HG03039 (cell line): Measurements from ENCODE around the gene HTD2.

Source experiments
- ATAC-seq: cut with Tn5 transposase; IDR thresholded peaks from one replicate; pipeline ENCODE4 v1.9.1; 2021; ENCODE audit warnings: mild to moderate bottlenecking, moderate library complexity; ENCODE audit not compliant: unreplicated experiment

HTD2 gene

DNA sequence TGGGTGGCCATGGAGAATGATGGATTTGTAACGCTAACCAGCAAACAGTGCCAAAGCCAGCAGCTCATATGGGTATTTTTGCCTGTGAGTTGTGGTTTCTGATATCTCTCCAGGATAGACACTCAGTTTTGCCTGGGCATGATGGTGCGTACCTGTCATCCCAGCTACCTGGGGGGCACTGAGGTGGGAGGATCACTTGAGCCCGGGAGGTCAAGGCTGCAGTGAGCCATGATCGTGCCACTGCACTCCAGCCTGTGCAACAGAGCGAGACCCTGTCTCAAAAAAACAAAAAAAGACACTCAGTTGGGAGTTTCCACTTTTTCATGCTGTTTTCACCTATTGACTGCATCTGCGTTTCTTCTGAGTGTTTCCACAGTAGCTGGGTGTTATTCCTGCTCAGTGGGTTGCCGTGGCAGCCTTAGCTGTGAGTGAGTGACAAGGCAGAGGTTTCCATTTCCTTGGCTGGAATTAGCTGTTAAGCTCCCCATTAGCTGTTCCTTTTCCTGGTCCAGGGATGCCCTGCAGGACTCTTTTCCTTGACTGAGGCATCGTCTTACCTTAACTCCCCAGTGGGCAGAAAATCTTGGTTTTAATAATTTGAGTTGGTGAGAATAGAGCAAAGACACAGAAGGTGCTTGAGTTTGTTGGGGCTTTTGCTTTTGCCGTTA, 14.5 kb upstream of the HTD2 start:
- no peak for ATAC-seq

DNA sequence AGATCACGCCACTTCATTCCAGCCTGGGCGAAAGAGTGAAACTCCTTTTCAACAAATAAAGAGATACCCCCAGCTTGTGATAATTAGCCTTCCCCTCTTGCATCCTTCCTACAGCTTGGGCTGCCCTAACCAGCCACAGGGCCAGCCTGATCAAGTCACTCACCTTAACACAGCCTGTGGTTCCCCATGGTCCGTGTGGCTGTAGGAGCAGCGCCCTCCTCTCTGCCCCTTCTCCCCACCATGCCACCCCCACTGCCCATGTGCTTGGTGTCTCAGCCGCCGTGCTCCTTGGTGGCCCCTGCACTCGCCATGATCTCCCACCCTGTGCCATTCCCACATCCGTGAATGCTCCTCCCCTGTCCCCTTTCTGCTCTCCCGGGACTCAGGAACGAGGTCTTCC, 13.5 kb upstream of the HTD2 start:
- ATAC-seq = no peak

DNA sequence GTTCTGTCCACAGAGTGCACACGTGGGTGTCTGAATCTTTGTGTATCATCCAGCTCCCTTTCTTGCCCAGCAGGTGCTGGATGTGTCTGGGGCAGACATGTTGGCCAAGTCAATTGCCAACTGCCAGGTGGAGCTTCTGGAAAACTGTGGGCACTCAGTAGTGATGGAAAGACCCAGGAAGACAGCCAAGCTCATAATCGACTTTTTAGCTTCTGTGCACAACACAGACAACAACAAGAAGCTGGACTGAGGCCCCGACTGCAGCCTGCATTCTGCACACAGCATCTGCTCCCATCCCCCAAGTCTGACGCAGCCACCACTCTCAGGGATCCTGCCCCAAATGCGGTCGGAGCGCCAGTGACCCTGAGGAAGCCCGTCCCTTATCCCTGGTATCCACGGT, 12.8 kb upstream of the HTD2 start:
- ATAC-seq = no peak

DNA sequence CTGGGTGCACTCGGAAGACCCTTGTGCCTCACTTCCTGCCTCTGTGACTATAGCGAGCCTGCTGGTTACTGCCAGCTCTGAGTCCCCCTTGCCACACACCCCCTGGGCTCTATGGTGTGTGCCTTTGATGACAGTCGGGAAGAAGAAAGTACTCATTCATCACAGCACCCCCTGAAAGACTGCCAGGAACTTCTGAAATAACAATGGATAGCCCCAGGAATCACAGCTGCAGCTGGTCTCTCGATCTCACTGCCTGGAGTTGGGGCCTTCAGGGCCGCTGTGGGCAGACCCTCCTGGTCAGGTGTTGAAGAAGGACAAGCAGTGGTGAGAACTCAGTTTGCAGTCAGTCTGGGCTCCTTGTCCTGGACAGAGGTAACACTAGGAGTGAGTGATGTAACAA, 10.1 kb upstream of the HTD2 start:
- no peak for ATAC-seq

DNA sequence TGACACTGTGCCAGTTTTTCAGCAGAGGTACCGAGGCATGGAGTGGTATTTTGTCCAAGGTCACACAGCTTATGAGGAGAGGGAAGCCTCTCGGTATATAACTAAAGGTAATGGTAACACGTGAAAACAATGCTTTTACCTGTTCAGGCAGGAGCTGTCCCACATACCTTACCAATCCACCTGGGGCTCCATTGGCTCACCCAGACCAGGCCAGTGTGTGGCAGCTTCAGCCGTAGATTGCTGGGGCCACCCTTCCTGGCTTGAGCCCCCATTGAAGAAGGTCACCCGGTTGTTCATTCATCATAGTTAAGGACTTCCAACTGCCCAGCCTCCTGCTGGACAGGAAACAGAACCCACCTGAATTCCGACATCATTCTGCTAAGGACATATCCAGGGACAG, 9.5 kb upstream of the HTD2 start:
- no peak for ATAC-seq

DNA sequence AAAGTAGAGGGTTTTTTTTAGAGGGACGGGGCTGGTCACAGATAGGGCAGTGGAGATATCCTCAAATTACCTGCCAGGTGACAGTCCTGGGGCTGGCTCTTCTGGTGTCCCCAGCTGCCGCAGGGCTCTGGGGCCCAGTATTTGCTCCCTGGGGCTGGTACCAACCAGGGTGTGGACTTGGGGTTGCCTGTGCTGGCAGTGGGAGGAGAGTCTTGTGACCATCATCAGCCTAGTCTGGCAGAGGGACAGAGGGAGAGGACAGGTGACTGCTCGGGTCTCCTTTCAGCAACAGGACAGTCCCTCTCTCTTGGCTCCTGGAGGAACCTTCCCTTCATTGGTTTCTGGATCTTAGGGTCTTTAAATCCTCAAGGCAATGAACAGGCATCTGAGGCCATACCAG, 8.1 kb upstream of the HTD2 start:
- no peak for ATAC-seq

DNA sequence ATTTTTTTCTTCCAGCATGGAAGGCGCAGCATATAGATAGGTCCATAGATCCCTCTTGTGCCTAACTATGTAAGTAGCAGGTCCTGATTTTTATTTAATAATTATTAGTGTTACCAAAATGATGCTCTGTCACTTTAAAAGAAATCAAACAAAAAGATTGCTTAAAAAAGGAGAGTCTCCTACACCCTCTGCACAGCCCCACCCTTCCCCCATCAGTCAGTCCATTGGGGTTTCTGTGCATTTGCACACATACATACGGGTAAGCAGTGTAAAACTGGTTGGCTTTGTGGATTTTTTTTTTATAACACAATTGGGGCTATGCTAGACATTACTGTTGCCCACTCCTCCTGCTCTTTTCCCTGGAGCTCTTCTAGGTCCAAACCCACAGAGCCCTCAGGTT, 7.2 kb upstream of the HTD2 start:
- ATAC-seq = no peak

GRCh38 chr3:58299839-58300516, 6.3 kb upstream of the HTD2 start:
- no peak for ATAC-seq

GRCh38 chr3:58307639-58308215, 1.4 kb downstream of the HTD2 start:
- no peak for ATAC-seq

DNA sequence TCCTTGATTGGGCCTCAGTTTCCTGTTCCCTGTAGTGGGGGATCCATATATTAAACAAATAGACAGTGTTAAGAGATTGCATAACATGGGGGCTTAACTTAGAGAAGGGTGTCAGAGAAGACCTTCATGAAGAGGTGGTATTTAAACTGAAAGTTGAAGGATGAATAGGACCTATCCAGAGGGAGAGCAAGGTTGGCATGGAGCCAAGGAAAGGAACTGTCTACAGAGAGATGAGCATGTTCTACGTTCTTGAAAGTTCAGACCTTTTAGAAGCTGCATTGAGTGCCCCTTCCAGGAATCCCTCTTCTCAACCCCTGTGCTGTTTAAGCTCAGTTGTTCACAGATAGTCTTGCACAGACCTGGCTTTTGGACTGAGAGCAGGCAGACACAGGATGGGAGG, 2.4 kb downstream of the HTD2 start:
- ATAC-seq = no peak

GRCh38 chr3:58317811-58318210, 11.5 kb downstream of the HTD2 start:
- ATAC-seq = no peak

DNA sequence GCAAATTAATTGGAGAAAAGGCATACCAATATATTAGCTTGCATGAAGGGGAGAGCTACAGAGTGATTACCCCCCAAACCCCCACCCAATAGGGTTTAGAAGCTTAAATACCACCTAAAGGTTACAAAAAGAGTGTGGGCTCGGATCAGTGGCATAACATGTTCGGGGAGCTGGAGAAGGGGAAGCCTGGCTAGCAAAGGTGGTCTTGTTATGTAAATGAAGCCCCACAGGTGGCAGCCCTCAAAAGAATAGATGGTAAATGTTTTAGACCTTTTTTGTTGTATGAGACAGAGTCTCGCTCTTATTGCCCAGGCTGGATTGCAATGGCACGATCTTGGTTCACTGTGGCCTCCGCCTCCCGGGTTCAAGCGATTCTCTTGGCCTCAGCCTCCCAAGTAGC, 15.5 kb downstream of the HTD2 start:
- ATAC-seq = no peak

- no peak for ATAC-seq
These were observed 16.5 kb downstream of the HTD2 start for GRCh38 chr3:58322793-58323192.

DNA sequence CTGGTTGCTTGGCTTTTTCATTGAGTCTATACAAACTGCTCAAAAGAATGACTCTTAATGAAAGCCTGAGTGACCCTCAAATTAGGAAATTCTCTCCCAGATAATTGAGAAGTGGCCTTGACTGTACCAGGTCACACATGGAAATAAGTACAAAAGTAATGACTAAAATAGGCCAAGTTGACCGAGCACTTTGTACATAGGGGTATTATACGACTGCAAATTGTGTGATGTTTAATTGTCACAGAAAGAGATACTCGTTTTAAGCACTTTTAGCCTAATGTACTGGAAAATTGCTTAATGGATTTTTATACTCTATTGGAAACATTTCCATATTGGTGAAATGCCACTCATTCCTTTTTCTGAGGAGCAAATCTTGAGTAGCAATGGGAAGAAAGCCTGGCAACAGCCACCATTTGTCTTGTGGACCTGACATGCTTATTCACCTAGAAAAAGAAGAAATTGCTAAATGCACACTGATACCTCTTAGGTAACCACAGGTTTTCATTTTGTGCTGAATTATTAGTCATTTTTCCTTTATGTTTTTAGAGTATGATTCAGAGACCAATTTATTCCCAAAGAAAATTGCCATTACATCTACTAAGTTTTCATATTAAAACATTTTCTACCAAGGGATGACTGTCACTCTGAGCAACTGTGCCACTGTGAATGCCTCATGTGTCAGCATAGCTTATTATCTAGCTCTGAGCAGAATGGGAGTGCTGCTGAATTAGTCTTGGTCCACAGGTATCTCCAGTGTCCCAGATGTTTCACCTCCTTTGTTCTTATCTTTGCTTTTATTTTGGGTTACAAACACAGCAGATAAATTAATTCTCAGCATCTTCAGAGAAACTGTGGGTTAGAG, 17.4 kb downstream of the HTD2 start:
- ATAC-seq = no peak

DNA sequence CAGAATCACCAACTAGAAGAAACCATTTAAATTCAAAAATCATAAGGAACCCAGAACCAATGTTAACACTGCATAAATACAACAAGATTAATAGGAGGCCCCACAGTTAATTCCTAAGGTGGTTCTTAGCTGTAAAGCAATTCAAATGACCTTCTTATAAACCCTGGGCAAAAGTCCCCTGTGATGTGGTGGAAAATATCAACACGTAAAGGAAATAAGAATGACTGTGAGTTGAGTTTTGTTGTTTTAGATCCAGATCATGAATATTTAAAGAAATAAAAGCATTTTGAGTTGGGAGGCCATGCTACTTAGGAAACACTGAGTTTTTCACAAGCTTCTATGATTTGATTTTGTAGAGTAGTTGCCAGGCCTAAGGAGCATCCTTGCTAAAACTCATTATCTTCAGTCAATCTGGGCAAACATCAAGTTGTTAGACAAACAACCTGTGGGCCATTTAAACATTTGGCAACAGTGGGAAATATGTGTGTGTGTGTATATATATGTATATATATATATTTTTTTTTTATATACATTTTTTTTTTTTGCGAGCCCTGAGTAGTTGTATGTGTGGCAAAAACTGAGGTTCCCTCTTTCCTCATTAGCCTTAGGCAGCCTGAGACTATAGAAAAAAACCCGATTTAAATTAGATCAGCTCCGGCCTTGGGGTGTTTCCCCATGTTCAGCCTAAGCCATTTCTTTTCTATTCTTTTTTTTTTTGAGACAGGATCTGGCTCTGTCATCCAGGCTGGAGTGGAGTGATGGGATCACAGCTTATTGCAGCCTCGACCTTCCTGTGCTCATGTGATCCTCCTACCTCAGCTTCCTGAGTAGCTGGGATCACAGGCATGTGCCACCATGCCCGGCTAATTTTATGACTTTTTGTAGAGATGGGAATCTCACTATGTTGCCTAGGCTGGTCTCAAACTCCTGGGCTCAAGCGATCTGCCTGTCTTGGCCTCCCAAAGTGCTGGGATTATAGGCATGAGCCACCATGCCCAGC, 18.4 kb downstream of the HTD2 start:
- ATAC-seq = no peak

GRCh38 chr3:58325525-58325992, 19.2 kb downstream of the HTD2 start:
- no peak for ATAC-seq

- ATAC-seq = no peak
These were observed 20.1 kb downstream of the HTD2 start for GRCh38 chr3:58326267-58326900.

DNA sequence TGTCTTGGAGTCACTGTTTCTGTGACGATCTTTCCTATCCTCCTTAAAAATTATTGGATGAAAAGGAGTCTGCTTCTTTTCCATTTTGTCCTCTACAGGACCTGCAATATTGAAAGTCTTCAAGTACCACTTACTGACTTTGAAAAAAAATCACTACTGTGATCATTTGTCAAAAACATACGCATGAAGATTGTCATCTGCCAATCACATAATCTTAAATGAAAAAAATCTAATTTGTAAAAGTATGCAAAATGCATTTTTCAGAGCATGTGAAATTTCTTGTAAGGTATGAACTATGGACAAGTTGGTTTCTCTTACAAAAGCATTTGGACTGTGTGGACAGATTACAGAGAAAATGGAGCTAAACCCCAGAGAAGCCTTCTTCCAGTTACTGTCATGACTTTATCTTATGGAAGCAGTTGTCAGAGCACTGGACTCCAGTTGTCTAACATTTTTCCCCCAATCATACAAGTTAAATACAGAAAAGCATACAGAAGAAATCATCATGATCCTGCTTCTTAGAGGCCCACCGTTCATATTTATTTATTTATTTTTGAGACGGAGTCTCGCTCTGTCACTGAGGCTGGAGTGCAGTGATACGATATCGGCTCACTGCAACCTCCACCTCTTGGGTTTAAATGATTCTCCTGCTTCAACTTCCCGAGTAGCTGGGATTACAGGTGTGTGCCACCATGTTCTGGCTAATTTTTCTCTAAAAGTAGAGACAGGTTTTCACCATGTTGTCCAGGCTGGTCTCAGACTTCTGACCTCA, 23.0 kb downstream of the HTD2 start:
- no peak for ATAC-seq

DNA sequence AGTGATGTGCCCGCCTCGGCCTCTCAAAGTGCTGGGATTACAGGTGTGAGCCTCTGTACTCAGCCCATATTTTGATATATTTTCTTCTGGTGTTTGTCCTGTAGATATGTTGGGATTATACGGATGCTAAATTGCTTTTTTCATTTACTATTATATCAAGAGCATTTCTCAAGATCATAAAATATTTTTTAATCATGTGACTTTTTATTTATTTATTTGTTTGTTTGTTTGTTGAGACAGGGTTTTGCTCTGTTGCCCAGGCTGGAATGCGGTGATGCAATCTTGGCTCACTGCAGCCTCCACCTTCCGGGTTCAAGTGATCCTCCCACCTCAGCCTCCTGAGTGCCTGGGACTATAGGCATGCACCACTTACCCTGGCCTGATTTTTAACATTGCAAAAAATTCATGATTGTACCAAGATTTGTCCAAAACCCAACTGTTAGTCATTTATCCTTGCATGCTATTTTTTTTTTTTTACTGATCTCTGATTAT, 23.6 kb downstream of the HTD2 start:
- no peak for ATAC-seq
